ENCODE measurements around the gene TRIO. TPM values are rescaled to one million over a fixed set of nuclear protein-coding genes. Genes with fewer than 3 reads are reported as not detected.

TRIO gene
- total RNA-seq, 1 experiment from 2014 or later = 99.8 TPM

GRCh38 chr5:14208071-14209021, 65.2 kb downstream of the TRIO start:
- Histone ChIP-seq H3K27ac (ENCODE audit: low read depth, low read length, poor library complexity, severe bottlenecking) (no peak overlapping the region), H3K4me1 (ENCODE audit: insufficient read depth, low read length, poor library complexity, severe bottlenecking) (peaks cover 30% of the 10 kb centered on the region), H3K36me3 (ENCODE audit: insufficient read depth, low read length, poor library complexity, severe bottlenecking) (no peaks in the 10 kb centered on the region), H3K9me3 (ENCODE audit: low read depth, low read length, poor library complexity, severe bottlenecking) (no peaks in the 10 kb centered on the region), H3K27me3 (replicated peaks; ENCODE audit: insufficient read depth, low read depth, low read length, poor library complexity) (no peaks in the 10 kb centered on the region), H3K4me3 (ENCODE audit: low read depth, low read length, poor library complexity, severe bottlenecking) (no peak overlapping the region)
- no TSS peak for BruUV-seq (replicated peaks)
- no peak for DNase-seq (ENCODE audit: low spot score)
- TF ChIP-seq CTCF (conservative IDR thresholded peaks at IDR 0.05; ENCODE audit: low read depth, low read length) (no peak), EZH2 (IDR thresholded peaks at IDR 0.05; ENCODE audit: borderline replicate concordance, low read depth, low read length, poor library complexity, severe bottlenecking) (no peak)
- intact Hi-C loops (cut with micrococcal nuclease; ENCODE audit: unreplicated experiment) = no loop called here
- CTCF ChIA-PET = no interaction called here
- POLR2A ChIA-PET (ENCODE audit: low non-redundant PET) = no interaction called here

GRCh38 chr5:14209222-14209822, 66.2 kb downstream of the TRIO start:
- intact Hi-C loops (cut with micrococcal nuclease; ENCODE audit: unreplicated experiment) = no loop called here
- H3K4me1 ChIP-seq (ENCODE audit: insufficient read depth, low read length, poor library complexity, severe bottlenecking) = peaks cover 20% of the 10 kb centered on the region

GRCh38 chr5:14209836-14210235, 66.7 kb downstream of the TRIO start:
- no peaks in the 10 kb centered on the region for H3K9me3 ChIP-seq (ENCODE audit: low read depth, low read length, poor library complexity, severe bottlenecking)
- H3K4me3 ChIP-seq (ENCODE audit: low read depth, low read length, poor library complexity, severe bottlenecking) = no peak overlapping the region
- peaks cover 15% of the 10 kb centered on the region for H3K4me1 ChIP-seq (ENCODE audit: insufficient read depth, low read length, poor library complexity, severe bottlenecking)
- intact Hi-C loops (cut with micrococcal nuclease; ENCODE audit: unreplicated experiment) = no loop called here
- no peak overlapping the region for H3K27ac ChIP-seq (ENCODE audit: low read depth, low read length, poor library complexity, severe bottlenecking)
- ChIA-PET POLR2A (ENCODE audit: low non-redundant PET) (no interaction called here), CTCF (no interaction called here)
- no peak for TF ChIP-seq CTCF (conservative IDR thresholded peaks at IDR 0.05; ENCODE audit: low read depth, low read length)
- TF ChIP-seq EZH2 (IDR thresholded peaks at IDR 0.05; ENCODE audit: borderline replicate concordance, low read depth, low read length, poor library complexity, severe bottlenecking) = no peak
- no peak for DNase-seq (ENCODE audit: low spot score)
- no TSS peak for BruUV-seq (replicated peaks)
- no peaks in the 10 kb centered on the region for H3K27me3 ChIP-seq (replicated peaks; ENCODE audit: insufficient read depth, low read depth, low read length, poor library complexity)
- H3K36me3 ChIP-seq (ENCODE audit: insufficient read depth, low read length, poor library complexity, severe bottlenecking) = no peaks in the 10 kb centered on the region

More at GRCh38 chr5:14209222-14209822, 66.2 kb downstream of the TRIO start:
- Histone ChIP-seq H3K36me3 (ENCODE audit: insufficient read depth, low read length, poor library complexity, severe bottlenecking) (no peaks in the 10 kb centered on the region), H3K9me3 (ENCODE audit: low read depth, low read length, poor library complexity, severe bottlenecking) (no peaks in the 10 kb centered on the region), H3K27me3 (replicated peaks; ENCODE audit: insufficient read depth, low read depth, low read length, poor library complexity) (no peaks in the 10 kb centered on the region), H3K4me3 (ENCODE audit: low read depth, low read length, poor library complexity, severe bottlenecking) (no peak overlapping the region), H3K27ac (ENCODE audit: low read depth, low read length, poor library complexity, severe bottlenecking) (no peak overlapping the region)
- BruUV-seq (replicated peaks) = no TSS peak
- DNase-seq (ENCODE audit: low spot score) = no peak
- ChIA-PET CTCF (no interaction called here), POLR2A (ENCODE audit: low non-redundant PET) (no interaction called here)
- TF ChIP-seq CTCF (conservative IDR thresholded peaks at IDR 0.05; ENCODE audit: low read depth, low read length) (no peak), EZH2 (IDR thresholded peaks at IDR 0.05; ENCODE audit: borderline replicate concordance, low read depth, low read length, poor library complexity, severe bottlenecking) (no peak)

Measured in A673 (cell line).